ENCODE measurements around the gene NPFFR2.

The NPFFR2 gene

DNA sequence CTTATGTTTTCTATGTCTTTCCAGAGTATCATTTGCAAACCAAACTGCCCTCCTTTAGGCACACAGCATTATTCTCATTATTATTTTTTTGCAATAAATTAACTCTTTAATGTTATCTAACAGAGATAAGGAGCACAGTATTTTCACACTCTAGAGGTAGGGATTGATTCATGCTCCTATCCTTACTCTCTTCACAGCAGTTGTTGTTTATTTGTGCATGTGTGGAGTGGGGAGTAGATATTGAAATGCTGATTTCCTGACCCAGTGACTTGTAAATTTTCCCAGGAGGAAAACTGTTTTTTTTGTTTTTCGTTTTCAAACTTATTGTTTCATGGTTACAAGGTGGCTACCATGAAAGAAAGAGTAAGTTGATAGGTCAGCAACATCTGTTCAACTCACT, 140.0 kb downstream of the NPFFR2 start:
- TF ChIP-seq GATA3 (IDR thresholded peaks at IDR 0.05; ENCODE audit: low read depth, low read length), result no peak
- no peak for TF ChIP-seq GATA2 (IDR thresholded peaks at IDR 0.05; ENCODE audit: low read depth, low read length)

DNA sequence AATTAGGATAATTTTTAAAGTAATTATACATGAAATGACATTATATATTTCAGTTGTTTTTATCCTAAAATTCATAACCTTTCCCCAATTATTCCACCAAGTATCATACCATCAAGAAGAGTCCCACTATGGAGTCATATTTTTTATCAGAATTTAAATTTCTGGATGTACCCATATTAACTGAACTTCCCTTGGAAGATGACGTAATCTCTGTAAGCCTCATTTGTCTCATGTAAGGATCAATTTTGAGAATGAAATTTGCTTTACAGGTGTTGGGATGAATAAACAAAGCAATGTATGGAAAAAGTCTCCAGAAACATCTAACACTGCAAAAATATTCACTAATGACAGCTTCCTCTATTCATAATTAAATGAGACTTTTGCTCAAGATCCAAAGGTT, 147.5 kb downstream of the NPFFR2 start:
- TF ChIP-seq GATA2 (IDR thresholded peaks at IDR 0.05; ENCODE audit: low read depth, low read length), result no peak
- no peak for TF ChIP-seq GATA3 (IDR thresholded peaks at IDR 0.05; ENCODE audit: low read depth, low read length)

- TF ChIP-seq GATA3 (IDR thresholded peaks at IDR 0.05; ENCODE audit: low read depth, low read length) (no peak), GATA2 (IDR thresholded peaks at IDR 0.05; ENCODE audit: low read depth, low read length) (no peak)
These were observed 154.9 kb downstream of the NPFFR2 start for GRCh38 chr4:72186714-72187113.

DNA sequence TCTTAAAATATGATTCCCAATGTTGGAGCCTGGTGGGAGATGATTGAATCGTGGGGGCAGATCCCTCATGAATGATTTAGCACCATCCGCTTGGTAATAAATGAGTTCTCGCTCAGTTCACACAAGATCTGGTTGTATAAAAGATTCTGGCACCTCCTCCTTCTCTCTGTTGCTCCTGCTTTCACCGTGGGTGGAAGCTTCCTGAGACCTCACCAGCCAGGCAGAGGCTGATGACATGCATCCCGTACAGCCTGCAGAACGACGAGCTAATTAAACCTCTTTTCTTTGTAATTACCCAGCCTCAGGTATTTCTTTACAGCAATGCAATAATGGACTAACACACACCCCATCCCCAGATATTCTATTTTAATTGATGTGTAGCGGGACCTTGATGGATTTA, 162.2 kb downstream of the NPFFR2 start:
- TF ChIP-seq GATA3 (IDR thresholded peaks at IDR 0.05; ENCODE audit: low read depth, low read length), result no peak
- TF ChIP-seq GATA2 (IDR thresholded peaks at IDR 0.05; ENCODE audit: low read depth, low read length), result no peak

DNA sequence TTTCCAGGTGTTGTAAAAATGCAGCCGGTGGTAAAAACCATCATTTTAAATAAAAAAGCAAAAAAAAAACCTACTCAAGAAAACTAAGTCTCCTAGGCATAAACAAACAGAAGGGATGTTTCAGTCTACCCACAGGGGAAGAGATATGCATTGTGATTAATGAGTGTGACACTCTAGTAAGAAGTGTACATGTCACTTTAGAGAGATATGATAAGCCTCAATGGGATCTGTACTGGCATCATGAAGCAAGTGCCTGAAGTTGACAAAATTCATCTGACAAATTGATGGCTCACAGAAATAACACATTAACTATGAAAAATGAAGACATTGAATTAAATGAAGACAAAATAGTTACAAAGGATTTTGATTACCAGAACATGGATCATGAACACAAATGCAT, 162.7 kb downstream of the NPFFR2 start:
- no peak for TF ChIP-seq GATA3 (IDR thresholded peaks at IDR 0.05; ENCODE audit: low read depth, low read length)
- no peak for TF ChIP-seq GATA2 (IDR thresholded peaks at IDR 0.05; ENCODE audit: low read depth, low read length)

All from SH-SY5Y (cell line).